Upper lobe of left lung (tissue), 6 donors: ENCODE measurements around the gene WDFY3. TPM values are rescaled to one million over a fixed set of nuclear protein-coding genes. Genes with fewer than 3 reads are reported as not detected.
A peak's percentile ranks its signal among the peaks of the same experiment; 100 is the strongest.

Experiments used
- ATAC-seq, 2 donors: fragments of 200-7000 bp; cut with Tn5 transposase; one replicate each; pipeline ENCODE4 v1.9.1; 2022; ENCODE audit warnings: mild to moderate bottlenecking in 2 of 2, moderate library complexity in 2 of 2; ENCODE audit not compliant: low FRiP score in 2 of 2
- DNase-seq, 2 donors: peaks; one replicate each; pipeline ENCODE4 v3.0.0-alpha.2; 2019 to 2020
- H3K27ac ChIP-seq, 4 donors: fragments of 200-600 bp; sonication (generic); one replicate each; pipeline ENCODE4 v1.5.1; 2016 to 2019
- H3K27me3 ChIP-seq, 4 donors: fragments of 200-600 bp; sonication (generic); one replicate each; pipeline ENCODE4 v1.5.1; 2017 to 2019
- H3K36me3 ChIP-seq, 4 donors: fragments of 200-600 bp; sonication (generic); one replicate each; pipeline ENCODE4 v1.5.1; 2016 to 2019
- H3K4me1 ChIP-seq, 4 donors: fragments of 200-600 bp; sonication (generic); one replicate each; pipeline ENCODE4 v1.5.1; 2018 to 2019
- H3K4me3 ChIP-seq, 4 donors: fragments of 200-600 bp; sonication (generic); one replicate each; pipeline ENCODE4 v1.5.1; 2017 to 2019; ENCODE audit warnings: mild to moderate bottlenecking in 2 of 4, moderate library complexity in 1 of 4
- H3K9me3 ChIP-seq, 4 donors: fragments of 200-600 bp; sonication (generic); one replicate each; pipeline ENCODE4 v1.5.1; 2018 to 2019
- EP300 ChIP-seq, 4 donors: sonication (generic); formaldehyde crosslinking; IDR thresholded peaks; one replicate each; pipeline ENCODE4 v1.5.1; 2017; ENCODE audit warnings: antibody characterized with exemption in 4 of 4, control low read depth in 2 of 4
- POLR2A ChIP-seq, 4 donors: fragments of 450-650 bp; IDR thresholded peaks; one replicate each; pipeline ENCODE4 v1.5.1; 2016 to 2017; ENCODE audit warnings: antibody characterized with exemption in 4 of 4, mild to moderate bottlenecking in 2 of 4
- POLR2AphosphoS5 ChIP-seq, 2 donors: sonication (generic); formaldehyde crosslinking; IDR thresholded peaks; one replicate each; pipeline ENCODE4 v1.5.1; 2017; ENCODE audit warnings: antibody characterized with exemption in 2 of 2
- WGBS, 2 donors: methylation state at CpG; one replicate each; pipeline ENCODE4 v1.1.5; 2017 to 2018; 5-methylcytosine and 5-hydroxymethylcytosine counted together
- total RNA-seq, 6 donors: library from RNA; depleted of rRNA in 4 of 6; stranded (reverse); fragments of >200 nt in 4 of 6; gene quantifications; one replicate each; pipeline versions ENCODE4 v1.1.0 to v1.2.1, GENCODE V29; 2016 to 2021
- TF ChIP-seq, protein P1 (sequence below), 6 experiments: fragments of 450-650 bp in 4 of 6; fragments of 200-600 bp in 2 of 6; sonication (generic) in 2 of 6; IDR thresholded peaks; one replicate each; pipeline ENCODE4 v1.5.1; 2016 to 2019; ENCODE audit warnings: antibody characterized with exemption in 6 of 6
- donor health status: DM: no; HTN: no; CAD: no; lungs with moderate emphysema.
- donor health status: DM: no; HTN: yes; CAD: no; lungs with severe emphysema.

Gene WDFY3
- total RNA-seq, 6 donors from 2014 or later, result 52.0 to 159 (median 103) TPM

DNA sequence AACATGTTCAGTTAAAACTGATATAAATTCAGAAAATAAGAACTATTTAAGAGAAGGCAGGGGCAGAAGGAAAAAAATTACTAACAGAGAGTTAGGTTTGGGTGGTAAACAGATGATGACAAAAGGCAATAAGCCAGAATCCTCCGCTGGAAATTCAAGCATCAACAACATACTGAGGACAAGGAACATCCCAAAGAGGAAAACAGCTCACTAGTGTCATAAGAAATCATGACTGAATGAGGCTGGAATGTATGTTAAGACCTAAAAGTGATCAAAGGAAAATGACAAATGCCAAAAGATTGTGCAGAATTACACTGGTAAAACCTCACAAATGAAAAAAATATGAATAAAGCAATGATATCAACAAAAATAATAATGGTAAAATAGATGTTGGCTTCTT is 88.4 kb downstream of the WDFY3 start:
- H3K27me3 ChIP-seq, result no peaks in the 10 kb centered on the region
- H3K9me3 ChIP-seq, result no peaks in the 10 kb centered on the region
- TF ChIP-seq EP300 (IDR thresholded peaks at IDR 0.05) (no peak), POLR2A (IDR thresholded peaks at IDR 0.05) (no peak), POLR2AphosphoS5 (IDR thresholded peaks at IDR 0.05) (no peak)
- TF ChIP-seq, protein P1, sequence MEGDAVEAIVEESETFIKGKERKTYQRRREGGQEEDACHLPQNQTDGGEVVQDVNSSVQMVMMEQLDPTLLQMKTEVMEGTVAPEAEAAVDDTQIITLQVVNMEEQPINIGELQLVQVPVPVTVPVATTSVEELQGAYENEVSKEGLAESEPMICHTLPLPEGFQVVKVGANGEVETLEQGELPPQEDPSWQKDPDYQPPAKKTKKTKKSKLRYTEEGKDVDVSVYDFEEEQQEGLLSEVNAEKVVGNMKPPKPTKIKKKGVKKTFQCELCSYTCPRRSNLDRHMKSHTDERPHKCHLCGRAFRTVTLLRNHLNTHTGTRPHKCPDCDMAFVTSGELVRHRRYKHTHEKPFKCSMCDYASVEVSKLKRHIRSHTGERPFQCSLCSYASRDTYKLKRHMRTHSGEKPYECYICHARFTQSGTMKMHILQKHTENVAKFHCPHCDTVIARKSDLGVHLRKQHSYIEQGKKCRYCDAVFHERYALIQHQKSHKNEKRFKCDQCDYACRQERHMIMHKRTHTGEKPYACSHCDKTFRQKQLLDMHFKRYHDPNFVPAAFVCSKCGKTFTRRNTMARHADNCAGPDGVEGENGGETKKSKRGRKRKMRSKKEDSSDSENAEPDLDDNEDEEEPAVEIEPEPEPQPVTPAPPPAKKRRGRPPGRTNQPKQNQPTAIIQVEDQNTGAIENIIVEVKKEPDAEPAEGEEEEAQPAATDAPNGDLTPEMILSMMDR (IDR thresholded peaks at IDR 0.05), result no peak
- H3K4me3 ChIP-seq, result no peak overlapping the region
- DNase-seq (no peak), ATAC-seq (peak in 1 of 2 donors; percentile 74)
- peaks cover 0 to 5% (median 0%) of the 10 kb centered on the region in 4 donors for H3K4me1 ChIP-seq
- WGBS, 2 donors, result 74 to 94% methylated on average over 1 of the region's 1 CpG
- H3K36me3 ChIP-seq, result peaks cover 0 to 7% (median 0%) of the 10 kb centered on the region in 4 donors
- H3K27ac ChIP-seq, result no peak overlapping the region

DNA sequence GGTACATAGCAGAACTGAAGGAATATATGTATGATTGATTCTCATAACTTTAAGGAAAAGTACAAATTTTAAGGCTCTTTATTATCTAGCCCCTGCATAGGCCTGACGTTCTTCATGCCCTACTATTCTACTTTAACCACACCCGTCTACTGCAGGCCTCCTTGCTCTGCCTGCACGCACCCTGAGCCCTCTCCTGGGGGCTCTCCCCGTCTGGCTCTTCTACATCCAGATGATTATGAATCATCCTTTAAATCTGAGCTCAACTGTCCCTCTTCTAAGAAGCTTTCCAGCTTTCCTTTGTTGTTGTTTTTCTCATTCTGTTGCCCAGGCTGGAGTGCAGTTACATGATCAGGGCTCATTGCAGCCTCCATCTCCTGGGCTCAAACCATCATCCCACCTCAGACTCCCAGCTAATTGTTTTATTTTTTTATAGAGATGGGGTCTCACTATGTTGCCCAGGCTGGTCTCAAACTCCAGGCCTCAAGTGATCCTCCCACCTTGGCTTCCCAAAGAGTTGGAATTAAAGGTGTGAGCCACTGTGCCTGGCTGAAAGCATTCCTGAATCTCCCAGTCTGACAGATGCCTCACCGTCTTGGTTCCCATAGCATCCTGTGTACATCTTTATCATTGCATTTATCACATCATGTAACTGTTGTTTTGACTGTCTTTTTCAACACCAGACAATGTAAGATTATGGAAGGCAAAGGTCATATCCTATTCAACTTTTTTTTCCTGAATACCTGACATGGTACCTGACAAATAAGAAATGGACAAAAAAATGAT is 89.2 kb downstream of the WDFY3 start:
- Histone ChIP-seq H3K27me3 (no peaks in the 10 kb centered on the region), H3K4me1 (peaks cover 0 to 5% (median 0%) of the 10 kb centered on the region in 4 donors), H3K4me3 (no peak overlapping the region), H3K27ac (no peak overlapping the region), H3K9me3 (no peaks in the 10 kb centered on the region), H3K36me3 (peaks cover 0 to 7% (median 0%) of the 10 kb centered on the region in 4 donors)
- DNase-seq (no peak), ATAC-seq (peak in 1 of 2 donors; percentile 91)
- 92 to 93% methylated on average over 5 of the region's 5 CpGs for WGBS, 2 donors
- TF ChIP-seq POLR2A (IDR thresholded peaks at IDR 0.05) (no peak), EP300 (IDR thresholded peaks at IDR 0.05) (no peak), POLR2AphosphoS5 (IDR thresholded peaks at IDR 0.05) (no peak)
- TF ChIP-seq, protein P1 (IDR thresholded peaks at IDR 0.05), result no peak

DNA sequence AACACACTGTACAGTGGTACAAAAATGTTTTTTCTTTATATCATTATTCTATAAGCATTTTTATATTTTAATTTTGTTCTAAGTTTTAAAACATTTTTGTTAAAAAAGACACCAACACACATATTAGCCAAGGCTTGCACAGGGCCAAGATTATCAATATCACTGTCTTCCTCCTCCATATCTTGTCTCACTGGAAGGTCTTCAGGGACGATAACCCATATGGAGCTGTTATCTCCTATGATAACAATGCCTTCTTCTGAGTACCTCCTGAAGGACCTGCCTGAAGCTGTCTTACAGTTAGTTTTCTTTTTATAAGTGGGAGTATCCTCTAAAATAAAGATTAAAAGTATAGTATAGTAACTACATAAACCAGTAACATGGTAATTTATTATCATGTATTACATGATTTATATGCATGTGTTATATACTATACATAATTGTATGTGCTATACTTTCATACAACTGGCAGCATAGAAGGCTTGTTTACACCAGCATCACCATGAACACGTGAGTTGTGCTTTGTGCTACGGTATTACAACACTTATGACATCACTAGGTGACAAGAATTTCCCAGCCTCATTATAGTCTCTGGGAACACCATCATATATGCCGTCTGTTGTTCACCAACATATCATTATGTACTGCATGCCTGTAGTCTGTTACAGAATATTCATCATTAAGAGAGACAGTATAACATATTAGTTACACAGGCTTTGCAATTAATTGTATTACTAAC is 90.7 kb downstream of the WDFY3 start:
- DNase-seq (no peak), ATAC-seq (no peak)
- no peak overlapping the region for H3K4me3 ChIP-seq
- no peaks in the 10 kb centered on the region for H3K36me3 ChIP-seq
- WGBS, 2 donors, result 88 to 90% methylated on average over 4 of the region's 4 CpGs
- no peak for TF ChIP-seq EP300 (IDR thresholded peaks at IDR 0.05)
- TF ChIP-seq POLR2A (IDR thresholded peaks at IDR 0.05), result no peak
- TF ChIP-seq, protein P1 (IDR thresholded peaks at IDR 0.05), result no peak
- TF ChIP-seq POLR2AphosphoS5 (IDR thresholded peaks at IDR 0.05), result no peak
- H3K27me3 ChIP-seq, result no peaks in the 10 kb centered on the region
- H3K27ac ChIP-seq, result no peak overlapping the region
- peaks cover 0 to 5% (median 3%) of the 10 kb centered on the region in 4 donors for H3K4me1 ChIP-seq
- no peaks in the 10 kb centered on the region for H3K9me3 ChIP-seq

DNA sequence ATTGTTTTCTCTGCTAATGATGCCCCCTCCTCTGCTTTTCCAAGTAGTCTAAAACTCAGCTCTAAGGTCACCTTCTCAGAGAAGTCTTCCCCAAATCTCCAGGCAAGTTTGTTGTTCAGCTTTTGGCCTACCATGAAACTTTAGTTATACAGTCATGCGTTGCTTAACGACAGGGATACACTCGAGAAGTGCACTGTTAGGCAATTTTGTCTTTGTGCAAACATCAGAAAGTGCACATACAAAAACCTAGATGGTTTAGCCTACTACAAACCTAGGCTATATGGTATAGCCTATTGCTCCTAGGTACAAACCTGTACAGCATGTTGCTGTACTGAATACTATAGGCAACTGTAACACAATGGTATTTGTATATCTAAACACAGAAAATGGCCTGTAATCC is 91.9 kb downstream of the WDFY3 start:
- Histone ChIP-seq H3K27ac (no peak overlapping the region), H3K36me3 (no peaks in the 10 kb centered on the region), H3K4me3 (no peak overlapping the region), H3K4me1 (peaks cover 5 to 10% (median 7%) of the 10 kb centered on the region in 4 donors), H3K9me3 (no peaks in the 10 kb centered on the region), H3K27me3 (no peaks in the 10 kb centered on the region)
- DNase-seq (no peak), ATAC-seq (peak in 1 of 2 donors; percentile 69)
- TF ChIP-seq EP300 (IDR thresholded peaks at IDR 0.05) (no peak), POLR2AphosphoS5 (IDR thresholded peaks at IDR 0.05) (no peak), POLR2A (IDR thresholded peaks at IDR 0.05) (no peak)
- TF ChIP-seq, protein P1 (IDR thresholded peaks at IDR 0.05), result no peak
- WGBS, 2 donors, result 46 to 73% methylated on average over 3 of the region's 3 CpGs
